B cell (primary cell): ENCODE results near the gene MAP4K4. TPM values are rescaled to one million over a fixed set of nuclear protein-coding genes. Genes with fewer than 3 reads are reported as not detected.

ENCODE experiments used
- ATAC-seq: fragments of 200-7000 bp; cut with Tn5 transposase; one replicate; pipeline ENCODE4 v1.10.0; 2021; ENCODE audit warnings: low read depth, mild to moderate bottlenecking, moderate number of reproducible peaks, moderate library complexity
- CTCF ChIA-PET: fragments of 350-600 bp; sonication (Branson Sonifier 250); formaldehyde crosslinking; loops from one replicate; lab custom pipeline; 2021; ENCODE audit warnings: antibody characterized with exemption, inconsistent platforms; lab: Charles Lee
- POLR2A ChIA-PET: fragments of 350-600 bp; sonication (Branson Sonifier 250); formaldehyde crosslinking; loops from one replicate; lab custom pipeline; 2021; ENCODE audit warnings: antibody characterized with exemption; lab: Charles Lee
- DNase-seq: peaks from one replicate; pipeline ENCODE4 v3.0.0; 2013
- H2AFZ ChIP-seq: 2 replicates; pipeline ENCODE4 v1.6.1; 2012; ENCODE audit warnings: mild to moderate bottlenecking, low read depth, low read length; ENCODE audit not compliant: insufficient read depth, poor library complexity, severe bottlenecking
- H3K27ac ChIP-seq, 2 donors: 1 replicate in 1 of 2; 2 replicates in 1 of 2; pipeline ENCODE4 v1.5.1; 2012 to 2013; ENCODE audit warnings: low read length in 2 of 2, mild to moderate bottlenecking in 2 of 2, moderate library complexity in 1 of 2
- H3K27me3 ChIP-seq, 4 experiments: fragments of 200-600 bp in 1 of 4; sonication (generic) in 1 of 4; replicated peaks in 1 of 4; 1 replicate in 2 of 4; 2 replicates in 2 of 4; pipeline versions ENCODE4 v1.6.1 to v1.7.0; 2013 to 2016; ENCODE audit warnings: low read length in 3 of 4, mild to moderate bottlenecking in 2 of 4, mixed read lengths in 1 of 4, moderate library complexity in 1 of 4; ENCODE audit not compliant: insufficient read depth in 4 of 4, control insufficient read depth in 3 of 4; ENCODE audit errors: control extremely low read depth in 1 of 4
- H3K36me3 ChIP-seq, 2 experiments: replicated peaks in 1 of 2; 1 replicate in 1 of 2; 2 replicates in 1 of 2; pipeline versions ENCODE4 v1.6.1 to v1.7.1; 2013; ENCODE audit warnings: low read length in 1 of 2; ENCODE audit not compliant: insufficient read depth in 2 of 2, control insufficient read depth in 1 of 2; ENCODE audit errors: control extremely low read depth in 1 of 2, extremely low read depth in 1 of 2
- H3K4me1 ChIP-seq, 2 donors: fragments of 200-600 bp in 1 of 2; sonication (generic) in 1 of 2; 1 replicate in 1 of 2; 2 replicates in 1 of 2; pipeline versions ENCODE4 v1.5.1 to v1.6.1; 2013 to 2017; ENCODE audit warnings: low read length in 2 of 2; ENCODE audit not compliant: control insufficient read depth in 2 of 2, insufficient read depth in 2 of 2
- H3K4me2 ChIP-seq: replicated peaks from 2 replicates; pipeline ENCODE3; 2012; ENCODE audit warnings: mild to moderate bottlenecking, low read depth, low read length; ENCODE audit not compliant: poor library complexity, severe bottlenecking
- H3K4me3 ChIP-seq, 5 experiments: fragments of 200-600 bp in 1 of 5; sonication (generic) in 1 of 5; 1 replicate in 3 of 5; 2 replicates in 2 of 5; pipeline versions ENCODE4 v1.5.1 to v1.7.0; 2011 to 2016; ENCODE audit warnings: low read length in 4 of 5, mild to moderate bottlenecking in 4 of 5, low read depth in 2 of 5, control low read depth in 1 of 5, moderate library complexity in 1 of 5; ENCODE audit not compliant: insufficient read depth in 1 of 5; ENCODE audit errors: control extremely low read depth in 1 of 5, extremely low read depth in 1 of 5
- H3K79me2 ChIP-seq: fragments of 200-600 bp; sonication (generic); one replicate; pipeline ENCODE4 v1.6.0; 2016; ENCODE audit warnings: low read length; ENCODE audit not compliant: control insufficient read depth, insufficient read depth
- H3K9ac ChIP-seq: fragments of 200-600 bp; sonication (generic); 2 replicates; pipeline ENCODE4 v1.6.1; 2017; ENCODE audit warnings: mild to moderate bottlenecking, low read length, moderate library complexity
- H3K9me3 ChIP-seq, 3 donors: one replicate each; pipeline versions ENCODE4 v1.6.1 to v1.7.1; 2013; ENCODE audit warnings: low read length in 2 of 3; ENCODE audit not compliant: control insufficient read depth in 2 of 3, insufficient read depth in 1 of 3; ENCODE audit errors: control extremely low read depth in 1 of 3
- H4K20me1 ChIP-seq: 2 replicates; pipeline ENCODE4 v1.6.0; 2012; ENCODE audit warnings: mild to moderate bottlenecking, low read length; ENCODE audit not compliant: insufficient read depth, control insufficient read depth, poor library complexity, severe bottlenecking
- H3K27ac Mint-ChIP-seq: one replicate; pipeline ENCODE4 v1.8.0; 2021; ENCODE audit warnings: mixed read lengths
- H3K27me3 Mint-ChIP-seq: one replicate; pipeline ENCODE4 v1.8.0; 2021; ENCODE audit warnings: mixed read lengths
- H3K4me1 Mint-ChIP-seq: one replicate; pipeline ENCODE4 v1.8.0; 2021; ENCODE audit warnings: mixed read lengths
- H3K4me3 Mint-ChIP-seq: one replicate; pipeline ENCODE4 v1.8.0; 2021; ENCODE audit warnings: mixed read lengths
- H3K9me3 Mint-ChIP-seq: one replicate; pipeline ENCODE4 v1.8.0; 2022; ENCODE audit warnings: mixed read lengths; ENCODE audit not compliant: insufficient read depth
- CTCF ChIP-seq: fragments of 200-600 bp; IDR thresholded peaks from one replicate; pipeline ENCODE4 v1.8.0; 2022; ENCODE audit warnings: antibody characterized with exemption, mild to moderate bottlenecking
- EZH2 ChIP-seq: IDR thresholded peaks from 2 replicates; pipeline ENCODE4 v1.6.1; 2012; ENCODE audit warnings: borderline replicate concordance, low read depth, mild to moderate bottlenecking, moderate library complexity, low read length; ENCODE audit not compliant: insufficient read depth, poor library complexity, severe bottlenecking
- WGBS: methylation state at CpG from one replicate; pipeline ENCODE4 v1.1.5; 2013; ENCODE audit warnings: missing lambda C conversion rate; ENCODE audit not compliant: insufficient coverage; 5-methylcytosine and 5-hydroxymethylcytosine counted together
- intact Hi-C: fragments of 100-400 bp; cut with micrococcal nuclease; formaldehyde crosslinking; loops from one replicate; pipeline ENCODE4 v1.10.0; 2022
- polyA plus RNA-seq: library from polyadenylated mRNA; depleted of rRNA; stranded (reverse); fragments of >200 nt; gene quantifications from 2 replicates; pipeline ENCODE4 v1.2.3, GENCODE V29; 2012
- total RNA-seq, 2 donors: library from RNA; stranded (reverse); fragments of 120-200 nt in 1 of 2; gene quantifications; 1 replicate in 1 of 2; 2 replicates in 1 of 2; pipeline versions ENCODE4 v1.2.3 to v1.2.4, GENCODE V29; 2013 to 2022

Gene MAP4K4
- total and polyA plus RNA-seq, 2 donors (not counting 1 experiment from before 2014, with no cell fraction given), result 54.8 to 280 TPM

DNA sequence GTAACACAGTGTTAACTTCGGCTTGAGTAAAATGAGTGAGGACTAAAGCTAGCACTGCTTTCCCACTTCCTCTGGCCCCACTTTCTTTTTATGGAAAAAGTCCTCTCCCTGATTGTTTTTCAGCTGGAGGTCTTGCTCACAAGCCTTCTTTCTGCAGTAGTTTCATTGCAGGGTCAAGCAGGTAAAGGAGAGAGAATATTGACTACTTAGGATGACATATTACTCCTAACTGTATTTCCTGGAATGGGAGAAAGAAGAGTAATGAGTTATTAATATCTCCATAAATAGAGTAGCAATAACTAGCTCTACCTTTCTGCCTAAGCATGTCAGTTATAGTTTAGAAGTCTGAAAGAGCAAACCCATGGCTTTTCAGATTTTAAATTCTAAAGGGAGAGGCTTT lies 45.0 kb downstream of the MAP4K4 start:
- Mint-ChIP-seq H3K4me1 (peaks cover 86% of the 10 kb centered on the region), H3K27me3 (no peaks in the 10 kb centered on the region), H3K4me3 (peak overlapping the region; percentile 63), H3K9me3 (no peaks in the 10 kb centered on the region), H3K27ac (peak overlapping the region; percentile 86)
- 50% methylated on average over 1 of the region's 1 CpG for WGBS
- POLR2A ChIA-PET, result interaction anchor here (0.5 to 2.7 kb wide), 3 partner anchors 10 to 111 kb away, joined by 3 to 7 read pairs (median 5); no protein-coding TSS in a partner anchor
- no peak for TF ChIP-seq CTCF
- TF ChIP-seq EZH2, result no peak
- Histone ChIP-seq H3K9ac (no peak overlapping the region), H2AFZ (no peak overlapping the region), H3K79me2 (peaks cover 100% of the 10 kb centered on the region), H3K4me3 (no peak overlapping the region), H3K27ac (peak overlapping the region in 1 of 2 donors; percentile 67), H4K20me1 (peaks cover 81% of the 10 kb centered on the region), H3K27me3 (no peaks in the 10 kb centered on the region), H3K9me3 (no peaks in the 10 kb centered on the region), H3K36me3 (peaks cover 0 to 2% of the 10 kb centered on the region in 2 experiments), H3K4me1 (peaks cover 82 to 88% of the 10 kb centered on the region in 2 donors), H3K4me2 (peak overlapping the region; percentile 38)
- ATAC-seq (no peak), DNase-seq (no peak)
- CTCF ChIA-PET, result interaction anchor here (1.2 to 1.5 kb wide), 4 partner anchors 25 to 323 kb away, joined by 3 to 4 read pairs (median 3); no protein-coding TSS in a partner anchor
- intact Hi-C loops, result no loop called here

- Histone ChIP-seq H3K9ac (no peak overlapping the region), H4K20me1 (peaks cover 78% of the 10 kb centered on the region), H3K27me3 (no peaks in the 10 kb centered on the region), H3K9me3 (no peaks in the 10 kb centered on the region), H3K27ac (peak overlapping the region in 1 of 2 donors; percentile 67), H2AFZ (no peak overlapping the region), H3K4me2 (peak overlapping the region; percentile 38), H3K36me3 (peaks cover 0 to 2% of the 10 kb centered on the region in 2 experiments), H3K4me3 (no peak overlapping the region), H3K4me1 (peaks cover 80 to 88% of the 10 kb centered on the region in 2 donors), H3K79me2 (peaks cover 100% of the 10 kb centered on the region)
- H3K4me1 Mint-ChIP-seq, result peaks cover 86% of the 10 kb centered on the region
- DNase-seq, result no peak
- CTCF ChIA-PET, result interaction anchor here (1.5 kb wide), 1 partner anchor 324 kb away, joined by 4 read pairs; no protein-coding TSS in a partner anchor
- TF ChIP-seq EZH2 (no peak), CTCF (no peak)
- H3K9me3 Mint-ChIP-seq, result no peaks in the 10 kb centered on the region
- POLR2A ChIA-PET, result interaction anchor here (0.6 kb wide), 1 partner anchor 112 kb away, joined by 7 read pairs; no protein-coding TSS in a partner anchor
- H3K4me3 Mint-ChIP-seq, result peak overlapping the region; percentile 44
- peak overlapping the region; percentile 76 for H3K27ac Mint-ChIP-seq
- no peaks in the 10 kb centered on the region for H3K27me3 Mint-ChIP-seq
- 85% methylated on average over 2 of the region's 3 CpGs for WGBS
- no peak for ATAC-seq
- intact Hi-C loops, result no loop called here
These were observed 45.8 kb downstream of the MAP4K4 start for GRCh38 chr2:101743288-101743687.
